ENCODE measurements around the gene THG1L. TPM values are rescaled to one million over a fixed set of nuclear protein-coding genes. Genes with fewer than 3 reads are reported as not detected.

THG1L gene
- total RNA-seq, 1 donor from 2014 or later = 17.8 TPM

DNA sequence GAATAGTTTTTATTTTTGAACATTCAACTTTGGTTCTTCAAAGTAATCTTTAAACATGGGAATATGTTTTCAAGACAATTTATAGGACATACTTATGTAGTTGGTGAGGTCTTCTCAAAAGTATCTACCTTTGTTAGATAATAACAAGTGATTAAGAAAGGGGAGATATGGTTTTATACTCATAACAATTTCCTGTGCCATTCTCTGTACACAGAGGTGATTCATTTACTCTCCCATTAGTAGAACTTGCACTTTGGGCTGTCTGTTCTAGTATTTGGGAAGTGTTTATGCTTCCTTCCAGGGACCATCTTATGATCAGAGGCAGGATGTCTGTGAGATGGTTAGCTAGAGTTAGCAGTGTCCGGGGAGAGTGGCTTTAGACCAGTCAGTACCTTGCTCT, 27.5 kb downstream of the THG1L start:
- no peak for DNase-seq

DNA sequence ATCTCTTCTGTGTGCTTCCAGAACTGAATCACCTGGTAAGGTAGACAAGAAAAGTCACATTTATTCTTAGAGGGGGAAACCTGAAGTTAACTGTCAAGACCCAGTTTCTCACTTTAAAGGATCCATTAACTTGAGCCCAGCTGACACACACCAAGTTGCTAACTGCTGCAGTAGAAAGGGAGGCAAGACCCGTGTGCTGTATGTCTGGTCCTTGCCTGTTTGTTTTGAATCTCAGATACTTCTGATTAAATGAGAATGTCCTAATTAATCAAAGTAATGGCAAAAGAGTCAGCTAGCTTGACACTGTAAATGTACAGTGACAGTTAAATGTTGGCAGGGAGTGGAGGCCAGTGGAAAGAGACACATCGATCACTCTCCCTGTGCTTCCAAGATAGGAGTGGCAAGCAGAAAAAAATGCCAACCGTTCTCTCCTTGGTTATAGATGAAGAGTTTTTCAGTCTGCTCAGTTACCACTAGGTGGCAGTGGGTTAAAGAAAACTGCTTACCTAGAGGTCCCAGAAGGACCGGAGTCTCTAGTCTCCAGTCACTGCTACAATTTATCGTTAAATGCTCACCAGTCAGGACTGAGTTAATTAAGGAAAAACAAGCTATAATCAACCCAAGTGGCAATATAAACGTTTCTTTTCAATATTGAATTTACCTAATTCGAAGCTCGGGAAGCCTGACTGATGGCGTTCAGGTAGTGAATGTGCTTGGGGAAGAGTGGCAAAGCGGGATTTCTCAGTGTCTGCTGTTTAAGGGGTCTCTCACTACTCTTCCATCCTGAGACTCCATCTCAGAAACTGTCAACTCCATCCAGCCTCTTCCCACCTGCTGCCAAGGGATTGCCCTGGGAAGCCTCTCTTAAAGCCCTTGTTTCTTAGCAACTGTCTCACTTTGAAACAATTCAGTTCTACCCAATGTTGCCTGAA, 30.7 kb downstream of the THG1L start:
- no peak for DNase-seq

DNA sequence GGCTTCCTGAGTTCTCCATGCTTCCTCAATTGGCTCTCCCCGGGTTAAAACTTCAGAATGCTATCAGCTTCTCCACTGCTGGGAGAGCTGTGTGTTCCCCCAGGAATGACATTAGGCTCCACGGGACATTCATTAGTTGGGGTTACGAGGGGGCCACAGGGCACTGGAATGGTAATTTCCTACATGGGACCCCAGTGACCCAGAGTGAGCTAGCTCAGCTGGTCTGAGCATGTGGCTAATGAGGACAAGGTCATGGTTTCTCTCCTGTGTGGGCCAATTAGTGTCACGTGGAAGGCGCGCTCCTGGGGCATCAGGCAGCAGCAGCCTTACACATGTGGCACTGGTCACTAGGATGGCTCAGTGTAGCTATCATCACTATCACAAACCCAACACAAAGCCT, 33.3 kb downstream of the THG1L start:
- DNase-seq = no peak

DNA sequence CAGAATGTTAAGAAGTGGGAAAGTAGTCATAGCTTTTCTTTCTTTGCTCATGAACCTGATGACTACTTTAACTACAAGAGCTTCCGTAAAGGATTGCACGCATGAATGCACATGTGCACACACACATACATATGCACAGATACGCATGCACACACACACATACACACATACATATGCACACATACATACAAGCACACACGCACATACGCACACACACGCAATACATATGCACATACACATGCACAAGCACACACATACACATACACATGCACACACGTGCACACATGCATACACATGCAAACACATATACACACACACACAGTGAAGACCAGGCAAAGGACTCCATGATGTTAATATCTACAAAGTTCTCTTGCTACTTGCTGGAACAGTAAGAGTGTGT, 35.2 kb downstream of the THG1L start:
- DNase-seq = no peak

DNA sequence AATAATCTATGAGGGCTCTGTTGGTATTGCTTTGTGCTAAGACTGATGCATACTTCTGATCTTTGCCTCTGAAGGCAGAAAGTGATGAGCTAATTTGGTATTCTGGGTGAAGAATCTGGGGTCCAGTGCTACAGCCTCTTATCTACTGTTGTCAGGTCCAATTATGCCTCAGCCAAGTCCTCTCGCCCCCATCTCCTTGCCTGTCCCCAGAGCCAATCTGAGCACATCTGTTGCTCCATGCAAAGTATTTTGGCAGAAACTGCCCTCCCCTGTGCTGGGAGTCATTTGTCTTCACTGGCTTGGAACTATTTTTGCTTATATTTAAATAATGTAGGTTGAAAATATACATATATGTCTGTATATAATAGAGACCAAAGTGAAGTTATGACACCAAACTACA, 35.7 kb downstream of the THG1L start:
- no peak for DNase-seq

DNA sequence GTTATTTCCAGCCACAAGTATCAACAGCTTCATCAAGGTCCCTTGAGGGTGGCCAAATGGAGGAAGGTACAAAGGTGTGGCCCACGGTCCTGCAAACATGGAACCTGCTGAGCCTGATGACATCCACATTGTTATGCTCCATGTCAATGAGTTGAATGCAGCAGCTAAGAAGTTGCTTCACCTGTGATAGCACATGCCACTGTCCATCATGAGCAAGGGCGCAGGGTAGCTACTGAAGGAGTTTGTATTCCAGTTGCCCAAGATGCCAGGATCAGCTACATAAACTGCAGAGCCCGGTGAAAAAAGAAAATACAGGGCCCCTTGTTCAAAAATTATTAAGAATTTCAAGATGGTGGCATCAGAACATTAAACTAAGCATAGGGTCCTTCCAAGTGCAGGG, 36.5 kb downstream of the THG1L start:
- DNase-seq = no peak

DNA sequence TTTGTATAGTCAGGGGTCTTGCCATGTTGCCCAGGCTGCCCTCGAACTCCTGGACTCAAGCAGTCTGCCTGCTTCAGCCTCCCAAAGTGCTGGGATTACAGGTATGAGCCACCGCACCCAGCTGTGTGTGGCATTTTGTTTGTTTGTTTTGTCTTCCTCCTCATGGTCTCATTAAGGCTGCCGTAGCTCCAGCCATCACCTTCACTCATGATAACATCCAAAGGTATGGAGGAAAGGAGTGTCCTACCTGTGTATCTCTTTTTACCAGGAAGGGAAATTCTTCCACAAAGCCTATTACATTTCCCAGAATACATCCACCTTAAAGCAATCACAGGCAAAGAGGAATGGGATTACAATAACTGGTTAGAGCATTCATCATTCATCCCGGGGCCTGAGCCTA, 39.4 kb downstream of the THG1L start:
- DNase-seq = no peak

DNA sequence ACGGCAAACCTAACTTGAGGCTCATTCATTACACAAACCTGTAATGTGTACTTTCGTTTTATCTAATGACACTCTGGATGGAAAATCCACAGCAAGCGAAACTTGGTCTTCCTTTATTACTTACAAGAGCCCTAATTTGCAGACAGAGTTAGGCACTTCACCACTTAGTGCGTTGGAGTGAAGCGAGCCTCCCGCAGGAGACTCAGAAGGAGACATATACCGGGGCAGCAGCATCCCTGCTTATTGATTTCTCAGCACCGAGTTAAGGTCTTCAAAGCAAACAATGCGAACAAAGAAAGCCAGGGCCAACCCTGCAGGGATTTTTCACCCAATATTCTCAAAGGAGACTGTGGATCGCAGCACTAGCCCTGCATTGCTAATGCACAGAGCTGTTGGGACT, 40.9 kb downstream of the THG1L start:
- DNase-seq = no peak

DNA sequence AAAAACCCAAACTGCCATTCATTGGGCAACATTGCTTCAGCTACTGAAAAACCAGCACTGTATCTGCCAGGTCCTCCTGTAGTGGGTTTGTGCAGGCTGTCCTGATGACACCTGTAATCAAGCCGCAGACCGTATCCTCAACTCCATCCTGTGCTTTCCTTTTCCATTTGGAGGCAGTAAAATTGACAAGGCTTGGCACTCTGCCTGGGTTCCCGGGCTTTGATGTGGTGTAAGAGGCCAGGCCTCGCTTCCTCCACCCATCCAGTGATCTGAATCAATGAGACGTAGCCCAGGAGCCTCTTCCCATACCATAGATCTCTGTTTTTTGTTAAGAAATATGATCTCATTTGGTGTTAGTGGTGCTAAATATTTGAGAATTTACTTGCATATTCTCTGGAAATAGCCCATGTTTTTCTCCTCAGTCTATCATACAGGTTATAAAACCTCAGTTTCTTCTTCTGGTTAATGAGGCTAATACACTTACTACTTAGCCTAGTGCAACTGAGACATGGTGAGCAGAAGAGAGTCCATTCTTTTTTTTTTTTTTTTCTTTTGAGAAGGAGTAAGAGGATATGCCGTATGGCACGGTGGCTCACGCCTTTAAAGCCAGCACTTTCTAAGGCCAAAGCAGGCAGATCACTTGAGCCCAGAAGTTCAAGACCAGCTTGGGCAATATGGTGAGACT, 47.0 kb downstream of the THG1L start:
- no peak for DNase-seq

DNA sequence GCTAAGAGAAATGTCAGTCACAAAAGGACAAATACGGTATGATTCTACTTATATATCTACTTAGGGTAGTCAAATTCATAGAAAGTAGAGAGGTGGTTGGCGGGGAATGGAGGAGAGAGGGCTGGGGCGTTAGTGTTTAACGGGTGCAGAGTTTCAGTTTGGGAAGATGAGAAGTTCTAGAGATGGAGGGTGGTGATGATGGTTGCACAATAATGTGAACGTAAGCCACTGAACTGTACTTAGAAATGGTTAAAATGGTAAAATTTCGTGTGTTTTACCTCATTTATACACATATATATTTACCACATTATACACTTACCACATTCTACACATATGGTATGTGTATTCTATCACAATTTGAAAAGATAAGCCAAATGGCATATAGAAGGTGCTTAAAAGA, 48.0 kb downstream of the THG1L start:
- no peak for DNase-seq

DNA sequence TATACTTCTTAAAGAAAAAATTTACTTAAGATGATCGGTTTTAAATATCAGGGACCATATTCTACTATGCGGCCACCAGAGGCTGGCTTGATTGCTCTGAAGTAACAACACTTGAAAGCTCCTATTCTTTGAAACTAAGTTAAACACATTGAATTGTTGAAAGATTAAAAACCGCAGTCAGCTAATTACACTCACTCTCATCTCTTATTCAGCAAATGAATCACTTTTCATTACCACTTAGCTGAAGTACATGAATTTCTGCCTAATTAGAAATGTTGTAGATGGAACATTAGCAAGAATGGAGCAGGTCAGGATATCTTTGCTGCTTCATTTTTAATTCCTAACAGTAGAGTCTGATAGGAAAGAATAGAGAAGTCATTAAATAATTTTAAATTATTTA, 54.6 kb downstream of the THG1L start:
- DNase-seq = no peak

Small RNA genes within 50 kb of the gene (small RNA-seq; reads per million reads assigned to genes)
- not detected for gene AC026407.1

Other genes with a start within 250 kb of the THG1L start
- gene ADAM19, start 155.6 kb upstream of the THG1L start, total RNA-seq = 13.4 TPM
- gene SOX30, start 79.0 kb upstream of the THG1L start, total RNA-seq = not detected
- gene C5orf52, start 59.9 kb upstream of the THG1L start, total RNA-seq = not detected
- gene LSM11, start 12.3 kb downstream of the THG1L start, total RNA-seq = 90.5 TPM
- gene CLINT1, start 127.7 kb downstream of the THG1L start, total RNA-seq = 66.9 TPM